Vagina (tissue), 2 donors: ENCODE measurements around the gene MYL2. TPM values are rescaled to one million over a fixed set of nuclear protein-coding genes. Genes with fewer than 3 reads are reported as not detected.

Experiments used
- DNase-seq, 2 donors: peaks; one replicate each; pipeline ENCODE4 v3.0.0-alpha.2; 2017; ENCODE audit errors: extremely low spot score in 2 of 2
- H3K27ac ChIP-seq: fragments of 200-600 bp; sonication (generic); one replicate; pipeline ENCODE4 v1.5.1; 2019
- H3K27me3 ChIP-seq: fragments of 200-600 bp; sonication (generic); one replicate; pipeline ENCODE4 v1.5.1; 2019
- H3K36me3 ChIP-seq, 2 donors: fragments of 200-600 bp; sonication (generic); one replicate each; pipeline ENCODE4 v1.5.1; 2017 to 2019
- H3K4me1 ChIP-seq: fragments of 200-600 bp; sonication (generic); one replicate; pipeline ENCODE4 v1.5.1; 2019
- H3K4me3 ChIP-seq, 2 donors: fragments of 200-600 bp; sonication (generic); 1 replicate in 1 of 2; 2 replicates in 1 of 2; pipeline ENCODE4 v1.5.1; 2016 to 2019
- H3K9me3 ChIP-seq: fragments of 200-600 bp; sonication (generic); one replicate; pipeline ENCODE4 v1.5.1; 2019
- POLR2A ChIP-seq, 2 donors: fragments of 450-650 bp; IDR thresholded peaks; one replicate each; pipeline ENCODE4 v1.6.1; 2017; ENCODE audit warnings: antibody characterized with exemption in 2 of 2, mild to moderate bottlenecking in 2 of 2, moderate library complexity in 2 of 2
- POLR2AphosphoS5 ChIP-seq, 2 donors: sonication (generic); formaldehyde crosslinking; IDR thresholded peaks; one replicate each; pipeline ENCODE4 v1.9.0; 2017; ENCODE audit warnings: antibody characterized with exemption in 2 of 2, mild to moderate bottlenecking in 2 of 2, low read depth in 1 of 2; ENCODE audit not compliant: insufficient read depth in 1 of 2
- intact Hi-C: fragments of 100-400 bp; cut with DNase I; formaldehyde crosslinking; loops from one replicate; pipeline ENCODE4 v1.15.1; 2023
- total RNA-seq: library from RNA; depleted of rRNA; stranded (reverse); fragments of >200 nt; gene quantifications from one replicate; pipeline ENCODE4 v1.2.3, GENCODE V29; 2016
- TF ChIP-seq, protein P1 (sequence below), 3 experiments: fragments of 450-650 bp in 2 of 3; fragments of 200-600 bp in 1 of 3; sonication (generic) in 1 of 3; IDR thresholded peaks; one replicate each; pipeline ENCODE4 v1.5.1; 2017 to 2019; ENCODE audit warnings: antibody characterized with exemption in 3 of 3, mild to moderate bottlenecking in 2 of 3, moderate library complexity in 2 of 3

Gene MYL2
- total RNA-seq, 1 donor from 2014 or later: not detected

DNA sequence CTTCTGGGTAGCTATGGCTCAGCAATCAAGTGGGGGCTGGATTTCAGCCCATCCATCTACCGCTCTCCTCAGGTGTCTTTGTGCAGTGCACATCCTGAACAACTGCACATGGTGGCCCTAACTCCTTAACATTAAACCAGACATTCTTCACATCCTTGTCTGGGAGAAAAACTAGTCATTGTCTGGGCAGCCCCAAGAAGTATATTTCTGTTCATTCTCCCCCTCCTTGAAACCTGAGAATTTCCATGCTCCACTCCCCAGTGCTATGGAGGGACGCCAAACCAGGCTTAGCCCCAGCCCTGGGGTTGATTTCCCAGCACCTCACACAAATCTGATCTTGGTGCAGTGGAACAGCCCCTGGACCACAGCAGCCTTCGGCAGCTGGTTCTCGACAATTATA is 13.4 kb downstream of the MYL2 start:
- intact Hi-C loops: no loop called here
- Histone ChIP-seq H3K4me1 (no peaks in the 10 kb centered on the region), H3K27ac (no peak overlapping the region), H3K27me3 (no peaks in the 10 kb centered on the region), H3K4me3 (no peak overlapping the region), H3K9me3 (no peaks in the 10 kb centered on the region), H3K36me3 (no peaks in the 10 kb centered on the region)
- no peak for TF ChIP-seq POLR2AphosphoS5 (IDR thresholded peaks at IDR 0.05; ENCODE audit: insufficient read depth in 1 of 2, low read depth in 1 of 2)
- TF ChIP-seq POLR2A (IDR thresholded peaks at IDR 0.05): no peak
- TF ChIP-seq, protein P1, sequence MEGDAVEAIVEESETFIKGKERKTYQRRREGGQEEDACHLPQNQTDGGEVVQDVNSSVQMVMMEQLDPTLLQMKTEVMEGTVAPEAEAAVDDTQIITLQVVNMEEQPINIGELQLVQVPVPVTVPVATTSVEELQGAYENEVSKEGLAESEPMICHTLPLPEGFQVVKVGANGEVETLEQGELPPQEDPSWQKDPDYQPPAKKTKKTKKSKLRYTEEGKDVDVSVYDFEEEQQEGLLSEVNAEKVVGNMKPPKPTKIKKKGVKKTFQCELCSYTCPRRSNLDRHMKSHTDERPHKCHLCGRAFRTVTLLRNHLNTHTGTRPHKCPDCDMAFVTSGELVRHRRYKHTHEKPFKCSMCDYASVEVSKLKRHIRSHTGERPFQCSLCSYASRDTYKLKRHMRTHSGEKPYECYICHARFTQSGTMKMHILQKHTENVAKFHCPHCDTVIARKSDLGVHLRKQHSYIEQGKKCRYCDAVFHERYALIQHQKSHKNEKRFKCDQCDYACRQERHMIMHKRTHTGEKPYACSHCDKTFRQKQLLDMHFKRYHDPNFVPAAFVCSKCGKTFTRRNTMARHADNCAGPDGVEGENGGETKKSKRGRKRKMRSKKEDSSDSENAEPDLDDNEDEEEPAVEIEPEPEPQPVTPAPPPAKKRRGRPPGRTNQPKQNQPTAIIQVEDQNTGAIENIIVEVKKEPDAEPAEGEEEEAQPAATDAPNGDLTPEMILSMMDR (IDR thresholded peaks at IDR 0.05): no peak
- no peak for DNase-seq

DNA sequence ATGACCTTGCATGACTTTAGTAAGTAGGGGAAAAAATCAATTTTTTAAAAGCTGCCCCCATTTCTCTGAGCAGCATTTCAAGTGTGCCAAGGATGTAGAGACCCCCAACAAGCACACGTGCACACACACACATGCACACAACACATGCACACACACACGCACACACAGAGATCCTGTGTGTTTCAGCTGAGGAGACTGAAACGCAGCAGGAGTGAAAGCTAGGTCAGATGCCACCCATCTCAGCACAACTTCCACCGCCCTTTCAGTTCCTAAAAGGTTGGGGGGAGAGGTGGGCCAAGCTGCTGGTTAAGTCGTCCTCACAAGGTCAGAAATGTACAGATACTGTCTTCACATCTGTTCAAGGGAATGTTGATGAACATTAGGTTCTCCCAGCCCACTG is 13.9 kb downstream of the MYL2 start:
- no peak overlapping the region for H3K27ac ChIP-seq
- no peak for DNase-seq
- TF ChIP-seq POLR2AphosphoS5 (IDR thresholded peaks at IDR 0.05; ENCODE audit: insufficient read depth in 1 of 2, low read depth in 1 of 2) (no peak), POLR2A (IDR thresholded peaks at IDR 0.05) (no peak)
- TF ChIP-seq, protein P1 (IDR thresholded peaks at IDR 0.05): no peak
- no peaks in the 10 kb centered on the region for H3K36me3 ChIP-seq
- H3K4me1 ChIP-seq: no peaks in the 10 kb centered on the region
- intact Hi-C loops: no loop called here
- no peaks in the 10 kb centered on the region for H3K27me3 ChIP-seq
- no peaks in the 10 kb centered on the region for H3K9me3 ChIP-seq
- no peak overlapping the region for H3K4me3 ChIP-seq

DNA sequence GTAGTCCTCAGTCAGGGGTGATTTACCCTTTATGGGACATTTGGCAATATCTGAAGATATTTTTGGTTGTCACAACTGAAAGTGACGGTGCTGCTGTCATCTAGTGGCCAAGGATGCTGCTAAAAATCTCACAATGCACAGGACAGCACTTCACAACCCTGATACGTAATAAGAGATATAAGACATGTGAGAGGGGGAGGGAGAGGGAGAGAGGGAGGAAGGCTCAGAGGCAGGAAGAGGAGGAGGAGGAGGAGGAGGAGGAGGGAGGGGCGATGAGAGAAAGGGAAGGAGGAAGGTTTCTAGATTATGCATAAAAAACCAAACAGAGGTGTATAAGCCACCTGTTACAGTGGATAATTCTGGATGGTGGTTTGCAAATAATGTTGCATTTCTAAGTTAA is 14.3 kb downstream of the MYL2 start:
- TF ChIP-seq POLR2A (IDR thresholded peaks at IDR 0.05) (no peak), POLR2AphosphoS5 (IDR thresholded peaks at IDR 0.05; ENCODE audit: insufficient read depth in 1 of 2, low read depth in 1 of 2) (no peak)
- TF ChIP-seq, protein P1 (IDR thresholded peaks at IDR 0.05): no peak
- no peaks in the 10 kb centered on the region for H3K9me3 ChIP-seq
- intact Hi-C loops: no loop called here
- H3K4me1 ChIP-seq: no peaks in the 10 kb centered on the region
- no peaks in the 10 kb centered on the region for H3K36me3 ChIP-seq
- DNase-seq: no peak
- no peak overlapping the region for H3K4me3 ChIP-seq
- H3K27me3 ChIP-seq: no peaks in the 10 kb centered on the region
- H3K27ac ChIP-seq: no peak overlapping the region

DNA sequence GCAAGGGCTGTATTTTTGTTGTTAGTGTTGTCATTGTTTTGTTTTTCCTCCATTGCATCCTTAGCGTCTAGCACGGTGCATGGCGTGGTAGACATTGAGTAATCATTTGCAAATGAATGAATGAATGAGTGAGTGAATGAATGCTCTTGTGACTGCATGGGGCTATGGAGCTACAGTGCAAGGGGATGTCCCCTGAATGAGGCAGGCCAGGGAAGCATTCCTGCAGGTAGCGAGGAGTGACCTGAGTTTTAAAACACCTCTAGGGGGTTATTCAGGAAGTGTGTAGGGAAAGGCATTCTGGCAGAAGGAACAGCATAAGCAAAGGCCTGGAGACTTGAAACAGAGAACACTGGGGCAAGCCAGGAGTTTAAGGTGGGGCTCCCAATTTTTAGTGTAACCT is 16.9 kb downstream of the MYL2 start:
- DNase-seq: no peak
- intact Hi-C loops: no loop called here
- no peak overlapping the region for H3K27ac ChIP-seq
- no peak overlapping the region for H3K4me3 ChIP-seq
- no peaks in the 10 kb centered on the region for H3K4me1 ChIP-seq
- H3K9me3 ChIP-seq: no peaks in the 10 kb centered on the region
- no peaks in the 10 kb centered on the region for H3K27me3 ChIP-seq
- TF ChIP-seq POLR2AphosphoS5 (IDR thresholded peaks at IDR 0.05; ENCODE audit: insufficient read depth in 1 of 2, low read depth in 1 of 2) (no peak), POLR2A (IDR thresholded peaks at IDR 0.05) (no peak)
- TF ChIP-seq, protein P1 (IDR thresholded peaks at IDR 0.05): no peak
- H3K36me3 ChIP-seq: no peaks in the 10 kb centered on the region

DNA sequence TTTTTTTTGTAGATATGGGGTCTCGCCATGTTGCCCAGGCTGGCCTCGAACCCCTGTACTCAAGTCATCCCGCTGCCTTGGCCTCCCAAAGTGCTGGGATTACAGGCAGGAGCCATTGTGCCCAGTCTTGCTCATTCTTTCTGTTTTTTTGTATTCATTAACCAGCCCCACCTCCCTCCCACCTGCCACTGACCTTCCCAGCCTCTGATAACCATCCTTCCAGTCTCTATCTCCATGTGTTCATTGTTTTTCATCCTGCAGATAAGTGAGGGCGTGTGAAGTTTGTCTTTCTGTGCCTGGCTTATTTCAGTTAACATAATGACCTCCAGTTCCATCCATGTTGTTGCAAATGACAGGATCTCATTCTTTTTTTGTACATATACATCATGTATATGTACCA is 19.0 kb downstream of the MYL2 start:
- Histone ChIP-seq H3K9me3 (no peaks in the 10 kb centered on the region), H3K27ac (no peak overlapping the region), H3K27me3 (no peaks in the 10 kb centered on the region), H3K4me1 (no peaks in the 10 kb centered on the region), H3K4me3 (no peak overlapping the region), H3K36me3 (no peaks in the 10 kb centered on the region)
- TF ChIP-seq, protein P1 (IDR thresholded peaks at IDR 0.05): no peak
- no peak for TF ChIP-seq POLR2A (IDR thresholded peaks at IDR 0.05)
- TF ChIP-seq POLR2AphosphoS5 (IDR thresholded peaks at IDR 0.05; ENCODE audit: insufficient read depth in 1 of 2, low read depth in 1 of 2): no peak
- DNase-seq: no peak
- intact Hi-C loops: no loop called here
